Parathyroid adenoma (tissue), 2 donors: ENCODE results near the gene DACH1.

Experiments
- H2AFZ ChIP-seq: fragments of 300-600 bp; sonication (generic); one replicate; pipeline ENCODE4 v1.7.0; 2017; ENCODE audit warnings: antibody characterized with exemption, mild to moderate bottlenecking
- H3K27ac ChIP-seq: fragments of 300-600 bp; sonication (generic); one replicate; pipeline ENCODE4 v1.7.0; 2017
- H3K27me3 ChIP-seq: fragments of 300-600 bp; sonication (generic); one replicate; pipeline ENCODE4 v1.7.0; 2017; ENCODE audit warnings: low read length; ENCODE audit not compliant: control insufficient read depth, insufficient read depth
- H3K36me3 ChIP-seq: fragments of 300-600 bp; sonication (generic); one replicate; pipeline ENCODE4 v1.7.0; 2017; ENCODE audit warnings: low read length; ENCODE audit not compliant: control insufficient read depth, insufficient read depth
- H3K4me1 ChIP-seq: fragments of 300-600 bp; sonication (generic); one replicate; pipeline ENCODE4 v1.7.0; 2017; ENCODE audit warnings: control low read depth
- H3K4me2 ChIP-seq: fragments of 300-600 bp; sonication (generic); one replicate; pipeline ENCODE4 v1.7.0; 2017; ENCODE audit warnings: low read length
- H3K4me3 ChIP-seq: fragments of 300-600 bp; sonication (generic); one replicate; pipeline ENCODE4 v1.7.0; 2017; ENCODE audit warnings: low read depth, low read length
- H3K79me2 ChIP-seq: fragments of 300-600 bp; sonication (generic); one replicate; pipeline ENCODE4 v1.7.0; 2017; ENCODE audit warnings: control low read depth
- H3K9ac ChIP-seq: fragments of 300-600 bp; sonication (generic); one replicate; pipeline ENCODE4 v1.7.0; 2017; ENCODE audit warnings: mild to moderate bottlenecking
- H3K9me3 ChIP-seq: fragments of 300-600 bp; sonication (generic); one replicate; pipeline ENCODE4 v1.7.0; 2017; ENCODE audit warnings: low read length; ENCODE audit not compliant: control insufficient read depth
- TF ChIP-seq, protein P1 (sequence below): fragments of 300-600 bp; sonication (generic); IDR thresholded peaks from one replicate; pipeline ENCODE4 v1.7.0; 2017; ENCODE audit warnings: antibody characterized with exemption, mild to moderate bottlenecking
- donor health status: primary hyperparathyroidism.

Gene DACH1

DNA sequence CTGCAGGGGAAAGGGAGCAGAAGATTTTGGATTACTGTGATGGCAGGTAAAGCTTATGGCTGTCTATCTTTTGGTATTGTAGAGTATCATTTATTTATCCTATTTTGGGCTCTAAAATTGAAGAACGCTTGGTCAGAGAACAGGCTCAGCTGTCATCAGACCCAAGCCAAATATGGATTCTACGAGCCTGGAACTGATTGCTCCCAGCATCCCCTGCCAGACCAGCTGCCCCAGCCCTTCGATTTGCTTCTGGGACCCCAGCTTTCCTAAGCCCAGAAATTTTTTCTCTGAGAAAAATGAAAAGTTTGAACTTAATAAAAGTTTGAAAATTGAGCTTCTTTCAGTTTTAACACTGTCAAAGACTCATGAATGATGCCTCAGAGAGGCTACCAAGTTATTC, 472.8 kb downstream of the DACH1 start:
- TF ChIP-seq, protein P1, sequence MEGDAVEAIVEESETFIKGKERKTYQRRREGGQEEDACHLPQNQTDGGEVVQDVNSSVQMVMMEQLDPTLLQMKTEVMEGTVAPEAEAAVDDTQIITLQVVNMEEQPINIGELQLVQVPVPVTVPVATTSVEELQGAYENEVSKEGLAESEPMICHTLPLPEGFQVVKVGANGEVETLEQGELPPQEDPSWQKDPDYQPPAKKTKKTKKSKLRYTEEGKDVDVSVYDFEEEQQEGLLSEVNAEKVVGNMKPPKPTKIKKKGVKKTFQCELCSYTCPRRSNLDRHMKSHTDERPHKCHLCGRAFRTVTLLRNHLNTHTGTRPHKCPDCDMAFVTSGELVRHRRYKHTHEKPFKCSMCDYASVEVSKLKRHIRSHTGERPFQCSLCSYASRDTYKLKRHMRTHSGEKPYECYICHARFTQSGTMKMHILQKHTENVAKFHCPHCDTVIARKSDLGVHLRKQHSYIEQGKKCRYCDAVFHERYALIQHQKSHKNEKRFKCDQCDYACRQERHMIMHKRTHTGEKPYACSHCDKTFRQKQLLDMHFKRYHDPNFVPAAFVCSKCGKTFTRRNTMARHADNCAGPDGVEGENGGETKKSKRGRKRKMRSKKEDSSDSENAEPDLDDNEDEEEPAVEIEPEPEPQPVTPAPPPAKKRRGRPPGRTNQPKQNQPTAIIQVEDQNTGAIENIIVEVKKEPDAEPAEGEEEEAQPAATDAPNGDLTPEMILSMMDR = no peak
- no peaks in the 10 kb centered on the region for H3K36me3 ChIP-seq
- H3K27ac ChIP-seq = no peak overlapping the region

More for the DNA sequence above, 472.8 kb downstream of the DACH1 start:
- Histone ChIP-seq H3K9ac (no peak overlapping the region), H3K4me2 (no peak overlapping the region), H3K79me2 (no peaks in the 10 kb centered on the region), H2AFZ (no peak overlapping the region), H3K9me3 (no peaks in the 10 kb centered on the region), H3K4me3 (no peak overlapping the region), H3K27me3 (no peaks in the 10 kb centered on the region), H3K4me1 (no peaks in the 10 kb centered on the region)
